HCT116 (cell line): ENCODE results near the gene HELT. TPM values are rescaled to one million over a fixed set of nuclear protein-coding genes. Genes with fewer than 3 reads are reported as not detected.

Experiments used
- ATAC-seq: fragments of 200-7000 bp; cut with Tn5 transposase; 2 replicates; pipeline ENCODE4 v1.9.1; 2020; ENCODE audit warnings: mild to moderate bottlenecking, moderate library complexity
- BruUV-seq: library from RNA; stranded (reverse); fragments of 400-500 nt; replicated peaks from 2 replicates; lab custom pipeline; 2021; lab: Mats Ljungman, UMichigan
- CTCF ChIA-PET: fragments of 300-600 bp; sonication (Branson Sonifier 250); formaldehyde crosslinking; loops from one replicate; lab custom pipeline; 2021; ENCODE audit warnings: antibody characterized with exemption; lab: Charles Lee
- POLR2A ChIA-PET: fragments of 300-600, 350-600 bp; sonication (Branson Sonifier 250); formaldehyde crosslinking; loops from one replicate; lab custom pipeline; 2021; ENCODE audit warnings: antibody characterized with exemption; lab: Charles Lee
- RAD21 ChIA-PET, 2 experiments: fragments of 300-600 bp; sonication (Branson Sonifier 250); formaldehyde crosslinking; loops; one replicate each; lab custom pipeline; 2023; ENCODE audit warnings: low total read pairs in 2 of 2; ENCODE audit not compliant: uncharacterized antibody in 2 of 2, unreplicated experiment in 2 of 2, low non-redundant PET in 1 of 2; lab: Charles Lee
- DNase-seq: peaks from one replicate; pipeline ENCODE4 v3.0.0-alpha.2; 2010; ENCODE audit warnings: low read depth, low spot score
- H2AFZ ChIP-seq: fragments of 200-600 bp; shearing (Covaris generic), sonication (generic); 2 replicates; pipeline ENCODE4 v1.6.1; 2017; ENCODE audit warnings: low read depth, mixed run types, mixed read lengths, antibody characterized with exemption, low read length; ENCODE audit not compliant: poor library complexity, severe bottlenecking
- H3K27ac ChIP-seq: 2 replicates; pipeline ENCODE4 v1.5.1; 2012; ENCODE audit warnings: low read depth, low read length
- H3K27me3 ChIP-seq: fragments of 200-600 bp; sonication (generic); 2 replicates; pipeline ENCODE4 v1.6.1; 2016; ENCODE audit warnings: mixed run types, low read length, mixed read lengths; ENCODE audit not compliant: insufficient read depth
- H3K36me3 ChIP-seq, 2 experiments: fragments of 200-500 bp in 1 of 2; fragments of 200-600 bp in 1 of 2; sonication (Bioruptor generic) in 1 of 2; sonication (generic) in 1 of 2; 2 replicates each; pipeline versions ENCODE4 v1.5.1 to v1.6.1; 2014 to 2016; ENCODE audit warnings: low read length in 2 of 2, inconsistent platforms in 1 of 2, mixed read lengths in 1 of 2, mixed run types in 1 of 2; ENCODE audit not compliant: insufficient read depth in 2 of 2, control insufficient read depth in 1 of 2
- H3K4me1 ChIP-seq, 2 experiments: fragments of 200-600 bp in 1 of 2; sonication (generic) in 1 of 2; 2 replicates each; pipeline versions ENCODE4 v1.5.1 to v1.6.1; 2012 to 2017; ENCODE audit warnings: low read length in 2 of 2, inconsistent platforms in 1 of 2, mild to moderate bottlenecking in 1 of 2, mixed read lengths in 1 of 2, mixed run types in 1 of 2, moderate library complexity in 1 of 2; ENCODE audit not compliant: insufficient read depth in 2 of 2, control insufficient read depth in 1 of 2
- H3K4me2 ChIP-seq: fragments of 200-600 bp; sonication (generic); 2 replicates; pipeline ENCODE4 v1.6.1; 2017; ENCODE audit warnings: mixed run types, low read length, mixed read lengths
- H3K4me3 ChIP-seq, 2 experiments: fragments of 200-600 bp in 1 of 2; sonication (generic) in 1 of 2; replicated peaks in 1 of 2; 2 replicates each; pipeline ENCODE4 v1.5.1; 2011 to 2016; ENCODE audit warnings: low read length in 2 of 2, control low read depth in 1 of 2, low read depth in 1 of 2, mild to moderate bottlenecking in 1 of 2, mixed read lengths in 1 of 2, mixed run types in 1 of 2
- H3K79me2 ChIP-seq: fragments of 200-600 bp; sonication (generic); 2 replicates; pipeline ENCODE4 v1.6.1; 2017; ENCODE audit warnings: mild to moderate bottlenecking, mixed run types, low read length, moderate library complexity, mixed read lengths; ENCODE audit not compliant: insufficient read depth
- H3K9ac ChIP-seq: fragments of 200-600 bp; sonication (generic); 2 replicates; pipeline ENCODE4 v1.6.1; 2016; ENCODE audit warnings: low read length, mixed read lengths
- H3K9me2 ChIP-seq: fragments of 200-600 bp; sonication (generic), shearing (Covaris generic); 2 replicates; pipeline ENCODE4 v1.6.1; 2017; ENCODE audit warnings: mixed run types, mild to moderate bottlenecking, moderate library complexity; ENCODE audit not compliant: insufficient read depth
- H3K9me3 ChIP-seq, 2 experiments: fragments of 200-500 bp in 1 of 2; fragments of 200-600 bp in 1 of 2; sonication (Bioruptor generic) in 1 of 2; sonication (generic) in 1 of 2; 2 replicates each; pipeline ENCODE4 v1.6.1; 2014 to 2017; ENCODE audit warnings: low read length in 2 of 2, mixed read lengths in 2 of 2, inconsistent platforms in 1 of 2, low read depth in 1 of 2, mild to moderate bottlenecking in 1 of 2, mixed run types in 1 of 2, moderate library complexity in 1 of 2; ENCODE audit not compliant: control insufficient read depth in 1 of 2, insufficient read depth in 1 of 2
- H4K20me1 ChIP-seq: fragments of 200-600 bp; sonication (generic), shearing (Covaris generic); 2 replicates; pipeline ENCODE4 v1.6.1; 2017; ENCODE audit warnings: mixed run types, mild to moderate bottlenecking, moderate library complexity; ENCODE audit not compliant: insufficient read depth
- ATF3 ChIP-seq: IDR thresholded peaks from 2 replicates; pipeline ENCODE4 v1.6.1; 2012
- CBX3 ChIP-seq: IDR thresholded peaks from 2 replicates; pipeline ENCODE4 v1.6.1; 2012; ENCODE audit warnings: low read depth
- EGR1 ChIP-seq: IDR thresholded peaks from 2 replicates; pipeline ENCODE4 v1.6.1; 2012; ENCODE audit warnings: low read depth
- ELF1 ChIP-seq: IDR thresholded peaks from 2 replicates; pipeline ENCODE4 v1.6.1; 2012; ENCODE audit warnings: low read depth, borderline replicate concordance
- EZH2 ChIP-seq: fragments of 200-600 bp; sonication (generic); IDR thresholded peaks from 2 replicates; pipeline ENCODE4 v1.6.1; 2017; ENCODE audit warnings: antibody characterized with exemption, mixed run types
- FOSL1 ChIP-seq: IDR thresholded peaks from 2 replicates; pipeline ENCODE4 v1.6.1; 2012; ENCODE audit warnings: low read depth
- JUND ChIP-seq: IDR thresholded peaks from 2 replicates; pipeline ENCODE4 v1.6.1; 2012
- MAX ChIP-seq: IDR thresholded peaks from 2 replicates; pipeline ENCODE4 v1.6.1; 2012
- POLR2A ChIP-seq: IDR thresholded peaks from 2 replicates; pipeline ENCODE4 v1.7.0; 2011; ENCODE audit warnings: borderline replicate concordance; ENCODE audit not compliant: insufficient read depth, insufficient read length; ENCODE audit errors: extremely low read depth
- POLR2AphosphoS5 ChIP-seq: IDR thresholded peaks from 2 replicates; pipeline ENCODE4 v1.6.1; 2011; ENCODE audit warnings: mild to moderate bottlenecking, low read depth, low read length, moderate library complexity
- RAD21 ChIP-seq: IDR thresholded peaks from 2 replicates; pipeline ENCODE4 v1.6.1; 2012; ENCODE audit warnings: low read depth, mild to moderate bottlenecking
- SP1 ChIP-seq: IDR thresholded peaks from 2 replicates; pipeline ENCODE4 v1.6.1; 2012; ENCODE audit warnings: low read depth
- SRF ChIP-seq: IDR thresholded peaks from 2 replicates; pipeline ENCODE4 v1.6.1; 2012; ENCODE audit warnings: low read depth
- YY1 ChIP-seq: IDR thresholded peaks from 2 replicates; pipeline ENCODE4 v1.6.1; 2011; ENCODE audit warnings: low read length, low read depth, moderate library complexity, mild to moderate bottlenecking; ENCODE audit not compliant: insufficient replicate concordance; ENCODE audit errors: extremely low read depth
- ZBTB33 ChIP-seq: IDR thresholded peaks from 2 replicates; pipeline ENCODE4 v1.6.1; 2011; ENCODE audit warnings: mild to moderate bottlenecking, low read length, moderate library complexity; ENCODE audit not compliant: insufficient replicate concordance; ENCODE audit errors: extremely low read depth
- ZFX ChIP-seq: fragments of 450-650 bp; IDR thresholded peaks from 2 replicates; pipeline ENCODE4 v1.6.1; 2017
- intact Hi-C: fragments of 100-400 bp; cut with micrococcal nuclease; formaldehyde crosslinking; loops from 2 replicates; pipeline ENCODE4 v1.10.0; 2022
- total RNA-seq: library from RNA; stranded (reverse); gene quantifications from one replicate; pipeline ENCODE4 v1.2.1, GENCODE V29; 2021; ENCODE audit not compliant: unreplicated experiment
- TF ChIP-seq, protein P1 (sequence below), 3 experiments: fragments of 200-600 bp in 1 of 3; sonication (generic) in 1 of 3; IDR thresholded peaks in 2 of 3; conservative IDR thresholded peaks in 1 of 3; 2 replicates each; pipeline ENCODE4 v1.5.1; 2012 to 2017; ENCODE audit warnings: low read depth in 2 of 3, low read length in 2 of 3, antibody characterized with exemption in 1 of 3, borderline replicate concordance in 1 of 3, control low read depth in 1 of 3, mild to moderate bottlenecking in 1 of 3, mixed read lengths in 1 of 3, mixed run types in 1 of 3, moderate library complexity in 1 of 3; ENCODE audit not compliant: insufficient read depth in 1 of 3
- TF ChIP-seq, protein P2 (sequence below): IDR thresholded peaks from 2 replicates; pipeline ENCODE4 v1.6.1; 2012; ENCODE audit warnings: low read depth

The HELT gene
- total RNA-seq, 1 experiment from 2014 or later = not detected

GRCh38 chr4:185033072-185033471 lies 14.8 kb downstream of the HELT start:
- POLR2A ChIA-PET = no interaction called here
- Histone ChIP-seq H3K4me3 (no peak overlapping the region), H3K27me3 (peaks cover 6% of the 10 kb centered on the region; the same call in 1 of the 2 replicates), H3K9me3 (no peaks in the 10 kb centered on the region), H4K20me1 (no peaks in the 10 kb centered on the region), H3K36me3 (no peaks in the 10 kb centered on the region)
- BruUV-seq = no TSS peak
- DNase-seq = no peak
- intact Hi-C loops = no loop called here
- no peak for TF ChIP-seq JUND
- TF ChIP-seq ELF1 = no peak
- no peak for TF ChIP-seq ATF3
- no peak for TF ChIP-seq POLR2AphosphoS5
- TF ChIP-seq POLR2A = no peak
- TF ChIP-seq YY1 = no peak
- TF ChIP-seq, protein P1, sequence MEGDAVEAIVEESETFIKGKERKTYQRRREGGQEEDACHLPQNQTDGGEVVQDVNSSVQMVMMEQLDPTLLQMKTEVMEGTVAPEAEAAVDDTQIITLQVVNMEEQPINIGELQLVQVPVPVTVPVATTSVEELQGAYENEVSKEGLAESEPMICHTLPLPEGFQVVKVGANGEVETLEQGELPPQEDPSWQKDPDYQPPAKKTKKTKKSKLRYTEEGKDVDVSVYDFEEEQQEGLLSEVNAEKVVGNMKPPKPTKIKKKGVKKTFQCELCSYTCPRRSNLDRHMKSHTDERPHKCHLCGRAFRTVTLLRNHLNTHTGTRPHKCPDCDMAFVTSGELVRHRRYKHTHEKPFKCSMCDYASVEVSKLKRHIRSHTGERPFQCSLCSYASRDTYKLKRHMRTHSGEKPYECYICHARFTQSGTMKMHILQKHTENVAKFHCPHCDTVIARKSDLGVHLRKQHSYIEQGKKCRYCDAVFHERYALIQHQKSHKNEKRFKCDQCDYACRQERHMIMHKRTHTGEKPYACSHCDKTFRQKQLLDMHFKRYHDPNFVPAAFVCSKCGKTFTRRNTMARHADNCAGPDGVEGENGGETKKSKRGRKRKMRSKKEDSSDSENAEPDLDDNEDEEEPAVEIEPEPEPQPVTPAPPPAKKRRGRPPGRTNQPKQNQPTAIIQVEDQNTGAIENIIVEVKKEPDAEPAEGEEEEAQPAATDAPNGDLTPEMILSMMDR (IDR thresholded peaks at IDR 0.05 in 2 of 3, conservative IDR thresholded peaks at IDR 0.05 in 1 of 3; ENCODE audit: borderline replicate concordance in 1 of 3, insufficient read depth in 1 of 3, low read depth in 2 of 3, low read length in 2 of 3) = no peak
- no peak for TF ChIP-seq ZBTB33
- TF ChIP-seq ZFX = no peak
- no peak for TF ChIP-seq SP1
- TF ChIP-seq EGR1 = no peak
- no peak for TF ChIP-seq CBX3
- no peak for TF ChIP-seq SRF
- TF ChIP-seq RAD21 = no peak
- TF ChIP-seq, protein P2, sequence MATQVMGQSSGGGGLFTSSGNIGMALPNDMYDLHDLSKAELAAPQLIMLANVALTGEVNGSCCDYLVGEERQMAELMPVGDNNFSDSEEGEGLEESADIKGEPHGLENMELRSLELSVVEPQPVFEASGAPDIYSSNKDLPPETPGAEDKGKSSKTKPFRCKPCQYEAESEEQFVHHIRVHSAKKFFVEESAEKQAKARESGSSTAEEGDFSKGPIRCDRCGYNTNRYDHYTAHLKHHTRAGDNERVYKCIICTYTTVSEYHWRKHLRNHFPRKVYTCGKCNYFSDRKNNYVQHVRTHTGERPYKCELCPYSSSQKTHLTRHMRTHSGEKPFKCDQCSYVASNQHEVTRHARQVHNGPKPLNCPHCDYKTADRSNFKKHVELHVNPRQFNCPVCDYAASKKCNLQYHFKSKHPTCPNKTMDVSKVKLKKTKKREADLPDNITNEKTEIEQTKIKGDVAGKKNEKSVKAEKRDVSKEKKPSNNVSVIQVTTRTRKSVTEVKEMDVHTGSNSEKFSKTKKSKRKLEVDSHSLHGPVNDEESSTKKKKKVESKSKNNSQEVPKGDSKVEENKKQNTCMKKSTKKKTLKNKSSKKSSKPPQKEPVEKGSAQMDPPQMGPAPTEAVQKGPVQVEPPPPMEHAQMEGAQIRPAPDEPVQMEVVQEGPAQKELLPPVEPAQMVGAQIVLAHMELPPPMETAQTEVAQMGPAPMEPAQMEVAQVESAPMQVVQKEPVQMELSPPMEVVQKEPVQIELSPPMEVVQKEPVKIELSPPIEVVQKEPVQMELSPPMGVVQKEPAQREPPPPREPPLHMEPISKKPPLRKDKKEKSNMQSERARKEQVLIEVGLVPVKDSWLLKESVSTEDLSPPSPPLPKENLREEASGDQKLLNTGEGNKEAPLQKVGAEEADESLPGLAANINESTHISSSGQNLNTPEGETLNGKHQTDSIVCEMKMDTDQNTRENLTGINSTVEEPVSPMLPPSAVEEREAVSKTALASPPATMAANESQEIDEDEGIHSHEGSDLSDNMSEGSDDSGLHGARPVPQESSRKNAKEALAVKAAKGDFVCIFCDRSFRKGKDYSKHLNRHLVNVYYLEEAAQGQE = no peak
- TF ChIP-seq EZH2 = no peak
- TF ChIP-seq MAX = no peak
- TF ChIP-seq FOSL1 = no peak
- TF ChIP-seq, all 23 proteins: peak for 0
- no peaks in the 10 kb centered on the region for H3K4me1 ChIP-seq
- no peak overlapping the region for H3K4me2 ChIP-seq
- H2AFZ ChIP-seq = no peak overlapping the region
- ChIA-PET CTCF (no interaction called here), RAD21 (no interaction called here)
- no peak overlapping the region for H3K27ac ChIP-seq
- H3K79me2 ChIP-seq = no peaks in the 10 kb centered on the region
- no peak for ATAC-seq
- H3K9ac ChIP-seq = no peak overlapping the region
- H3K9me2 ChIP-seq = no peaks in the 10 kb centered on the region
